ENCODE results near the gene GAGE12E. TPM values are rescaled to one million over a fixed set of nuclear protein-coding genes. Genes with fewer than 3 reads are reported as not detected.
"Not testable (repeated sequence)": the region's sequence is repeated elsewhere in the genome, so short reads cannot be mapped to it uniquely, and the experiment has no call there.

Gene GAGE12E
- total RNA-seq, 1 experiment from 2014 or later: not detected

DNA sequence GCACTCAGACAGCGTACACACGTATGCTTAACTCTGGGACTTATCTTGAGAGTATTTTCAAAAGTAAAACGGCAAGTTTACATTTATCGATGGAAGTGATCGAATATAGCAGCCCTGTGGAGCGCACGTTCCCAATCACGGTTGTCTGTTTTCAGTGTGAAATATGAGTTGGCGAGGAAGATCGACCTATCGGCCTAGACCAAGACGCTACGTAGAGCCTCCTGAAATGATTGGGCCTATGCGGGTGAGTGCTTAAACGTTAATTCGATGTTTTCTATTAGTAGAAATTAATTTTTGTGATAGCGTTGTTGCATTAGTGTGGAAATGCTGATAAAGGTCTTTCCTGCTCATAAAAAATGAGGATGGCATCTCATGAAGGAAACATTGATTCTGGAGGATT is 39.4 kb downstream of the GAGE12E start:
- H3K36me3 Mint-ChIP-seq (ENCODE audit: insufficient read depth in 1 of 3, low read depth in 3 of 3); H3K4me3 Mint-ChIP-seq: not testable (repeated sequence)

DNA sequence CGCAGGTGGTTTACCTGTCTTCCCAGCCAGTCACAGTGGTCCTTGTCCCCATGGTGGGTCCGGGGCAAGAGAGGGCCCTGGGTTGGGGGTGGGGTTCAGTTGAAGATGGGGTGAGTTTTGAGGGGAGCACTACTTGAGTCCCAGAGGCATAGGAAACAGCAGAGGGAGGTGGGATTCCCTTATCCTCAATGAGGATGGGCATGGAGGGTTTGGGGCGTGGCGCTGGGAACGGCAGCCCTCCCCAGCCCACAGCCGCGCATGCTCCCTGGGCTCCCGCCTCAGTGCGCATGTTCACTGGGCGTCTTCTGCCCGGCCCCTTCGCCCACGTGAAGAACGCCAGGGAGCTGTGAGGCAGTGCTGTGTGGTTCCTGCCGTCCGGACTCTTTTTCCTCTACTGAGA is 47.6 kb downstream of the GAGE12E start, which contains the start of gene GAGE1:
GAGE1 (plus strand) TSS at position 301 of the 400 bp plus-strand sequence. CDS start 1,155 bp downstream, outside the sequence.
- H4K91ac ChIP-seq (ENCODE audit: insufficient read length, low read depth, low read length): not testable (repeated sequence)
- no CpG with 5 or more reads among the region's 16 CpGs for WGBS (ENCODE audit: extremely low coverage, insufficient read length, low lambda C conversion rate)

More for the DNA sequence above, 39.4 kb downstream of the GAGE12E start:
- not testable (repeated sequence) for H3K27ac ChIP-seq (ENCODE audit: insufficient read length, low read depth, low read length); H3K9me3 ChIP-seq (ENCODE audit: control insufficient read depth, low read depth, low read length); H3K56ac ChIP-seq (ENCODE audit: insufficient read length, low read depth, low read length); H2BK15ac ChIP-seq (ENCODE audit: low read depth, low read length); H4K91ac ChIP-seq (ENCODE audit: insufficient read length, low read depth, low read length); H3K27me3 Mint-ChIP-seq (ENCODE audit: low read depth); H2BK120ac ChIP-seq (ENCODE audit: low read depth, low read length, poor library complexity, severe bottlenecking); H3K4me1 ChIP-seq (ENCODE audit: insufficient read depth, low read length); H3K18ac ChIP-seq (ENCODE audit: insufficient read length, low read depth, low read length); H3K79me1 ChIP-seq (ENCODE audit: insufficient read depth, low read depth, low read length, poor library complexity, severe bottlenecking); H2BK12ac ChIP-seq (ENCODE audit: insufficient read length, low read depth, low read length); H4K20me1 ChIP-seq (ENCODE audit: control insufficient read depth, insufficient read depth, insufficient read length); H3T11ph ChIP-seq (ENCODE audit: low read length); H2AFZ ChIP-seq (ENCODE audit: low read length); H2BK5ac ChIP-seq (ENCODE audit: insufficient read length, low read length); H4K5ac ChIP-seq (ENCODE audit: insufficient read length, low read depth, low read length); H3K79me2 ChIP-seq (ENCODE audit: insufficient read depth, low read length); H2AK5ac ChIP-seq (ENCODE audit: insufficient read length, low read length); H3K4ac ChIP-seq (ENCODE audit: low read depth, low read length); H3K27me3 ChIP-seq (ENCODE audit: insufficient read depth, low read length); H3K23ac ChIP-seq (ENCODE audit: insufficient read length, low read depth, low read length); H3K23me2 ChIP-seq (ENCODE audit: insufficient read length, low read depth, low read length, poor library complexity, severe bottlenecking); H4K8ac ChIP-seq (replicated peaks; ENCODE audit: insufficient read length, low read depth, low read length); H2BK20ac ChIP-seq (ENCODE audit: low read depth, low read length, poor library complexity, severe bottlenecking); H3K9me3 Mint-ChIP-seq; H3K14ac ChIP-seq (ENCODE audit: insufficient read depth, low read length); H3K4me2 ChIP-seq (ENCODE audit: insufficient read depth, insufficient read length, low read length); DNase-seq; H3K4me1 Mint-ChIP-seq; H3K27ac Mint-ChIP-seq; H3K9ac ChIP-seq (ENCODE audit: extremely low read depth, insufficient read length, low read length)
- no CpG with 5 or more reads among the region's 17 CpGs for WGBS (ENCODE audit: extremely low coverage, insufficient read length, low lambda C conversion rate)

More for the DNA sequence above, 47.6 kb downstream of the GAGE12E start, which contains the start of gene GAGE1:
- H3K9me3 Mint-ChIP-seq; H2BK120ac ChIP-seq (ENCODE audit: low read depth, low read length, poor library complexity, severe bottlenecking); H2BK15ac ChIP-seq (ENCODE audit: low read depth, low read length); H3K23ac ChIP-seq (ENCODE audit: insufficient read length, low read depth, low read length); H3K36me3 Mint-ChIP-seq (ENCODE audit: insufficient read depth in 1 of 3, low read depth in 3 of 3); H3T11ph ChIP-seq (ENCODE audit: low read length); H3K14ac ChIP-seq (ENCODE audit: insufficient read depth, low read length); H3K27me3 Mint-ChIP-seq (ENCODE audit: low read depth); H4K8ac ChIP-seq (replicated peaks; ENCODE audit: insufficient read length, low read depth, low read length); H2BK12ac ChIP-seq (ENCODE audit: insufficient read length, low read depth, low read length); H2BK5ac ChIP-seq (ENCODE audit: insufficient read length, low read length); H3K4me3 Mint-ChIP-seq; H4K5ac ChIP-seq (ENCODE audit: insufficient read length, low read depth, low read length); H3K79me2 ChIP-seq (ENCODE audit: insufficient read depth, low read length); H4K20me1 ChIP-seq (ENCODE audit: control insufficient read depth, insufficient read depth, insufficient read length); H3K4me2 ChIP-seq (ENCODE audit: insufficient read depth, insufficient read length, low read length); H2AFZ ChIP-seq (ENCODE audit: low read length); H3K56ac ChIP-seq (ENCODE audit: insufficient read length, low read depth, low read length); H3K4ac ChIP-seq (ENCODE audit: low read depth, low read length); H3K27me3 ChIP-seq (ENCODE audit: insufficient read depth, low read length); H2AK5ac ChIP-seq (ENCODE audit: insufficient read length, low read length); H3K27ac ChIP-seq (ENCODE audit: insufficient read length, low read depth, low read length); H2BK20ac ChIP-seq (ENCODE audit: low read depth, low read length, poor library complexity, severe bottlenecking); H3K4me1 Mint-ChIP-seq; H3K9me3 ChIP-seq (ENCODE audit: control insufficient read depth, low read depth, low read length); DNase-seq; H3K18ac ChIP-seq (ENCODE audit: insufficient read length, low read depth, low read length); H3K23me2 ChIP-seq (ENCODE audit: insufficient read length, low read depth, low read length, poor library complexity, severe bottlenecking); H3K27ac Mint-ChIP-seq; H3K4me1 ChIP-seq (ENCODE audit: insufficient read depth, low read length); H3K9ac ChIP-seq (ENCODE audit: extremely low read depth, insufficient read length, low read length); H3K79me1 ChIP-seq (ENCODE audit: insufficient read depth, low read depth, low read length, poor library complexity, severe bottlenecking): not testable (repeated sequence)
